HG02571 (cell line): ENCODE results near the gene MKS1.

Experiments
- ATAC-seq: cut with Tn5 transposase; IDR thresholded peaks from one replicate; pipeline ENCODE4 v1.9.1; 2021; ENCODE audit warnings: mild to moderate bottlenecking, moderate library complexity; ENCODE audit not compliant: unreplicated experiment

MKS1 gene

GRCh38 chr17:58219007-58219788 is at the start of gene MKS1:
Gene MKS1 (minus strand): TSS chr17:58219255. CDS start chr17:58219230, 25 bp downstream.
- ATAC-seq = peak; percentile 93

- ATAC-seq = no peak
Measured at GRCh38 chr17:58268326-58268725, 49.3 kb upstream of the MKS1 start.

DNA sequence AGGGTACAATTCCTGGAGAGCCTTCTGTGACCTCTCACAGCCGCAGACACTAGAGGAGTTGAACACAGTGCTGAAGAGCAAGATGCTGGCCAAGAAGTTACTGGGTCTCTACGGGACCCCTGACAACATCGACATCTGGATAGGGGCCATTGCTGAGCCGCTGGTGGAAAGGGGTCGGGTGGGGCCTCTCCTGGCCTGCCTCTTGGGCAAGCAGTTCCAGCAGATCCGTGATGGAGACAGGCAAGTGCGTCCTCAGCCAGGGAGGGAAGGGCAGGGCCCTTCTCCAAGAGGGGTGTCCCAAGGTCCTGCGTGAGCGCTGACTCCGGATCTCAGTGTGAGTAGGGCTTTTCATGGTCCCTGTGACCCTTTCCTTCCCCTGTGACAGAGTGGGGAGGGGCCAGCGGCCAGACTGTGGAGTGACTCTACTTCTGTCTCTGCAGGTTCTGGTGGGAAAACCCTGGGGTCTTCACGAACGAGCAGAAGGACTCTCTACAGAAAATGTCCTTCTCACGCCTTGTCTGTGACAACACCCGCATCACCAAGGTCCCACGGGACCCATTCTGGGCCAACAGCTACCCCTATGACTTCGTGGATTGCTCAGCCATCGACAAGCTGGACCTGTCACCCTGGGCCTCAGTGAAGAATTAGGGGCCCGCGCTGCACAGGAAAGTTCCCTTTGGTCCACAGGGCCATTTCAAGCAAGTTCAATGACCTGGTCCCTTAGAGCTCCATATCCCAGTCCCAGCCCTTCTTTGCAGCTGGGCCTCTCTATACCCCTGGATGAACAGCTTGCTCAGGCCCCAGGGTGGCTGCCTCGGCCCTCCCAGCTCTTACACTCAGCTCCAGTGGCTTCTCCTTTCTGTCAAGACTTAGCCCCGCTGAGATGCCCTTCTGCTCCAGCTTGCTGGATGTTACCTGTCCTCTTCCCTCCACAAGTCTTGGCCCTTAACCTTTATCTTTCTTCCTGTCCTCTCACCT is 48.6 kb upstream of the MKS1 start:
- ATAC-seq = no peak

DNA sequence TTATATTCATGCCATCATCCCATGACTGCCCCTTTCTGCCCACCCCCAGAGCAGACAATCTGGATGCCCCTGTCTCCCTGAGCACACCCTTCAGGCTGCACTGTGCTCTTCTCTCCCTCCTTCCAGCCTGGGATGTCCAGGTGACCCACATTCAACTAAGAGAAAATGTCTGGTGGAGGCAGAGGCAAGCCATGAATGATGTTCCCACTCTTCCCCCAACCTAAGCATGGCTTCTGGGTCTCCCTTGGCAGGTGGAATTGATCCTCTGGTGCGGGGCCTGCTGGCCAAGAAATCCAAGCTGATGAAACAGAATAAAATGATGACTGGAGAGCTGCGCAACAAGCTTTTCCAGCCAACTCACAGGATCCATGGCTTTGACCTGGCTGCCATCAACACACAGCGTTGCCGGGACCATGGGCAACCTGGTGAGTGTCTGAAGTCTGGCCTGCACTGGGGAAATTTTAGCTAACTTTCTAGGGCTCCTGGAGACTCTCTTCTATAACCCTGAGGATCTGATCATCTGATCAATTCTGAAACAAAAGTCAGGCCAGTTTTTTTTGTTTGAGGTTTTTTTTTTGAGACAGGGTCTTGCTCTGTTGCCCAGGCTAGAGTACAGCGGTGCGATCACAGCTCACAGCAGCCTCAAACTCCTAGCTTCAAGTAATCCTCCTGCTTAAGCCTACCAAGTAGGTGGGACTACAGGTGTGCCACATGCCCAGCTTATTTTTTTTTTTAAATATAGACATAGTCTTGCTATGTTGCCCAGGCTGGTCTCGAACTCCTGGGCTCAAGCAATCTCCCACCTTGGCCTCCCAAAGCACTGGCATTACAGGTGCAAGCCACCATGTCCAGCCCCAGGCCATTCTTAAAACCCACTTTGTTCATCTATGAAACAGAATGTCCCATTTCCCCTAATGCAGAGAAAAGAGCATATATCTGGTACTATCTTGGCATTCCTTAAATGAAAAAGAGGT is 47.1 kb upstream of the MKS1 start:
- no peak for ATAC-seq

GRCh38 chr17:58265271-58265670 is 46.2 kb upstream of the MKS1 start:
- ATAC-seq = no peak

GRCh38 chr17:58264407-58265103 is 45.5 kb upstream of the MKS1 start:
- no peak for ATAC-seq

- ATAC-seq = no peak
Measured at GRCh38 chr17:58263773-58264172, 44.7 kb upstream of the MKS1 start.

DNA sequence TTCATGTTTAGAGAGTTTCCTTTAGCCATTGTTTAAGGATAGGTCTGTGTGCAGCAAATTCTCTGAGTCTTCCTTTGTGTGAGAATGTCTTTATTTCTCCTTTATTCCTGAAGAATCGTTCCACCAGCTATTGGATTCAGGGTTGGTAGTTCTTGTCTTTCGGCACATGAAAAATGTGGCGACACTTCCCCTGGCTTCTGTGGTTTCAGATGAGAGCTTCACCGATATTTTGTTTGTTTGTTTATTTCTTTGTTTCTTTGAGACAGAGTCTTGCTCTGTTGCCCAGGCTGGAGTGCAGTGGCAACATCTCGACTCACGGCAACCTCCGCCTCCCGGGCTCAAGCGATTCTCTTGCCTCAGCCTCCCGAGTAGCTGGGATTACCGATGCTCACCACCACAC is 43.1 kb upstream of the MKS1 start:
- ATAC-seq = no peak

- ATAC-seq = no peak
Measured at GRCh38 chr17:58254803-58255202, 35.7 kb upstream of the MKS1 start.

- no peak for ATAC-seq
Measured at GRCh38 chr17:58253082-58253481, 34.0 kb upstream of the MKS1 start.

DNA sequence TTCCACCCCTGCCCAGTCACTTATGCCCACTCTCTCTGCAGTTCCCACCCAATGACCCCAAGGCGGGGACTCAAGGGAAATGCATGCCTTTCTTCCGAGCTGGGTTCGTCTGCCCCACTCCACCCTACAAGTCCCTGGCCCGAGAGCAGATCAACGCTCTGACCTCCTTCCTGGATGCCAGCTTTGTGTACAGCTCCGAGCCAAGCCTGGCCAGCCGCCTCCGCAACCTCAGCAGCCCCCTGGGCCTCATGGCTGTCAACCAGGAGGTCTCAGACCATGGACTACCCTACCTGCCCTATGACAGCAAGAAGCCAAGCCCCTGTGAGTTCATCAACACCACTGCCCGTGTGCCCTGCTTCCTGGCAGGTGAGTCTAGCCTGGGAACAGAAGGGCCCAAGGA is 33.1 kb upstream of the MKS1 start:
- no peak for ATAC-seq

GRCh38 chr17:58250344-58251011 is 31.4 kb upstream of the MKS1 start:
- no peak for ATAC-seq

GRCh38 chr17:58249270-58250133 is 30.4 kb upstream of the MKS1 start:
- no peak for ATAC-seq

- ATAC-seq = no peak
Measured at GRCh38 chr17:58248955-58249269, 29.9 kb upstream of the MKS1 start.

DNA sequence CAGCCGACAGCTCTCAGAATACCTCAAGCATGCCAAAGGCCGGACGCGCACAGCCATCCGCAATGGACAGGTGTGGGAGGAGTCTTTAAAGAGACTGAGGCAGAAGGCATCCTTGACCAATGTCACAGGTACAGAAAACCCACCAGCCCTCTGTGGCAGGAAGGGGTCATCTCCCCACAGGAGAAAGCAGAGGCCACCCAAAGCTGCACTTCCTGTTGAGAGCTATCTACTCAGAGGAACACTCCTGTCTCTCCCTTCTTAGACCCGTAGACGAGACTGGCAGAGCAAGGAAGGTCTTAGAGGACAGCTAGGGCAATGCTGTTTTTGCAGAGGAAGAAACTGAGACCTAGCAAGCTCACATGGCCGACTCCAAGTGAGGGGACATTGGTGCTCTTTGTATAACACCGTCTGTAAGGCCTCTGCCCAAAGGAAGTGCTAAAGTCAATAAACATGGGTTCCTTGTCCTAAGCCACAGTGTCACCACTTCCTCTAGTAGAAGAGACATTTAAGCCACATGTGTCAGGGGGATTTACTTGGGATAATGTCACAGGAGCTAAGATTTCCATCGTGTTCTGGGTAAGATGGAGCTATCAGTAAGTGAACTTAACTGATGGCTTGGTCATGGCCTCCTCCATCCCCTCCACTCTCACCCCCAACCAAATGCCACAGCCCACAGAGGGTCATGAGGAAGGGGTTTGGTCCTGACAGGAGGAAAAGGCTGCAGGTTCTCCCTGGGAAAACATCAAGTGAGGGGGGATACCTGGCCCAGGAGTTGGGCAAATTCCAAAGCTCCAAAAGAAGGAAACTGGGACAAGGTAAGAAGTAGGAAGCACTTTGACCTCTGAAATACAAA is 28.7 kb upstream of the MKS1 start:
- ATAC-seq = no peak

DNA sequence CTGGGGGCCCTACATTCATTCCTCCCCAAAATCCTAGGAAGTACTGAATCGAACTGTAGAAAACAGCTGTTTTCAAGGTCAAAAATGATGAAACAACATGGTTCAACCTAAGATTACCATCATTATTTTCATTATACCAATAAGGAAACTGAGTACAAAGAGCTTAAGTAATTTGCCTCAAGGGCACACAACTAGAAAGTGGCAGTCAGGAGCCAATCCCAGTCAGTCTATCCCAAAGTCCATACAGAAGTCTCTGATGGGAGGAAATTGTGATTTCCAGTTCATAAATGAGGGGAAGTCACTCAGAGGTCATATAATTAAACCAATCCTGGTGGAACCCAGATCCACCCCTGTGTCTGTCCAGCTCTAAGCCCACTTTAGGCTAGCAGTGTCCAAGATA is 27.7 kb upstream of the MKS1 start:
- no peak for ATAC-seq

- no peak for ATAC-seq
Measured at GRCh38 chr17:58246104-58246740, 27.2 kb upstream of the MKS1 start.
